Measurements from ENCODE around the gene EIPR1.
"Not testable (repeated sequence)": the region's sequence is repeated elsewhere in the genome, so short reads cannot be mapped to it uniquely, and the experiment has no call there.

Gene EIPR1

DNA sequence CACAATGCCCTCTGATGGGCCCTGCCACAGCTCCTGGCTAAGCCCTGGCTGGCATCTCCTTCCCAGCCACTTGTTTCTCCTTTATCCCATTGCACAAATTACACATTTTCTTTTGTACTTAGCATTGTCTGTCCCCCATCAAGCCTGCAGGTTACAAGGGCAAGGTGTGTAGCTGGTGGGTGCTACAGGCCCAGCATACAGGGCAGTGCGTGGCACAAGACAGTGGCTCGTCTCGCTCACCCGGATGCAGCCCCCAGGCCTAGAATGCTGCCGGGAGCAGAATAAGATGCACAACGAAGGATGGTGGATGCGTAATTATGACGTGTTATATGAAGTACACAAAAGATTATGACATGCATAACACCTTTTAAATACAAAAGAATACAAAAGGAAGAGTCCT lies 87.6 kb downstream of the EIPR1 start:
- ATAC-seq, result no peak
- no peak for TF ChIP-seq OSR1 (CRISPR knock-in tag; IDR thresholded peaks at IDR 0.05)
- TF ChIP-seq, protein P1, sequence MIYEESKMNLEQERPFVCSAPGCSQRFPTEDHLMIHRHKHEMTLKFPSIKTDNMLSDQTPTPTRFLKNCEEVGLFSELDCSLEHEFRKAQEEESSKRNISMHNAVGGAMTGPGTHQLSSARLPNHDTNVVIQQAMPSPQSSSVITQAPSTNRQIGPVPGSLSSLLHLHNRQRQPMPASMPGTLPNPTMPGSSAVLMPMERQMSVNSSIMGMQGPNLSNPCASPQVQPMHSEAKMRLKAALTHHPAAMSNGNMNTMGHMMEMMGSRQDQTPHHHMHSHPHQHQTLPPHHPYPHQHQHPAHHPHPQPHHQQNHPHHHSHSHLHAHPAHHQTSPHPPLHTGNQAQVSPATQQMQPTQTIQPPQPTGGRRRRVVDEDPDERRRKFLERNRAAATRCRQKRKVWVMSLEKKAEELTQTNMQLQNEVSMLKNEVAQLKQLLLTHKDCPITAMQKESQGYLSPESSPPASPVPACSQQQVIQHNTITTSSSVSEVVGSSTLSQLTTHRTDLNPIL (CRISPR knock-in tag; IDR thresholded peaks at IDR 0.05; ENCODE audit: low read depth), result no peak

DNA sequence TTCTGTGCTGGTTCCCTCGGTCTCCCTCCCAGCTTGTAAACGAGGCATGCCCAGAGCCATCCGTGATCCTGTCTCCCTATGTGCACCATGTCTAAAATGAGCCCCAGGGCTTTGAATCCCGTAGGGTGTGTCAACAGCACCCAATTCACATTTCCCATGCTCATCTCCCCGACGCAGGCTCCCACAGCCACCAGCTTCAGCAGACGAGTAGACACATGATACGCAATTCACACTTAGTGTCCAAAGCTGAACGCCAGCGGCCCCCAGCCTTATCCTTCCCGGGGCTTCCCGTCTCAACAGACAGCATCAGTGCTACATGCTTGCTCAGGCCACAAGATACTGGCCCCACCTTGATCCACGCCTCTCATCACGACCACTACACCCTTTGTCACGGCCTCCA lies 88.1 kb downstream of the EIPR1 start:
- TF ChIP-seq, protein P2, sequence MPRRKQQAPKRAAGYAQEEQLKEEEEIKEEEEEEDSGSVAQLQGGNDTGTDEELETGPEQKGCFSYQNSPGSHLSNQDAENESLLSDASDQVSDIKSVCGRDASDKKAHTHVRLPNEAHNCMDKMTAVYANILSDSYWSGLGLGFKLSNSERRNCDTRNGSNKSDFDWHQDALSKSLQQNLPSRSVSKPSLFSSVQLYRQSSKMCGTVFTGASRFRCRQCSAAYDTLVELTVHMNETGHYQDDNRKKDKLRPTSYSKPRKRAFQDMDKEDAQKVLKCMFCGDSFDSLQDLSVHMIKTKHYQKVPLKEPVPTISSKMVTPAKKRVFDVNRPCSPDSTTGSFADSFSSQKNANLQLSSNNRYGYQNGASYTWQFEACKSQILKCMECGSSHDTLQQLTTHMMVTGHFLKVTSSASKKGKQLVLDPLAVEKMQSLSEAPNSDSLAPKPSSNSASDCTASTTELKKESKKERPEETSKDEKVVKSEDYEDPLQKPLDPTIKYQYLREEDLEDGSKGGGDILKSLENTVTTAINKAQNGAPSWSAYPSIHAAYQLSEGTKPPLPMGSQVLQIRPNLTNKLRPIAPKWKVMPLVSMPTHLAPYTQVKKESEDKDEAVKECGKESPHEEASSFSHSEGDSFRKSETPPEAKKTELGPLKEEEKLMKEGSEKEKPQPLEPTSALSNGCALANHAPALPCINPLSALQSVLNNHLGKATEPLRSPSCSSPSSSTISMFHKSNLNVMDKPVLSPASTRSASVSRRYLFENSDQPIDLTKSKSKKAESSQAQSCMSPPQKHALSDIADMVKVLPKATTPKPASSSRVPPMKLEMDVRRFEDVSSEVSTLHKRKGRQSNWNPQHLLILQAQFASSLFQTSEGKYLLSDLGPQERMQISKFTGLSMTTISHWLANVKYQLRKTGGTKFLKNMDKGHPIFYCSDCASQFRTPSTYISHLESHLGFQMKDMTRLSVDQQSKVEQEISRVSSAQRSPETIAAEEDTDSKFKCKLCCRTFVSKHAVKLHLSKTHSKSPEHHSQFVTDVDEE (CRISPR knock-in tag; IDR thresholded peaks at IDR 0.05), result no peak
- ATAC-seq, result no peak

DNA sequence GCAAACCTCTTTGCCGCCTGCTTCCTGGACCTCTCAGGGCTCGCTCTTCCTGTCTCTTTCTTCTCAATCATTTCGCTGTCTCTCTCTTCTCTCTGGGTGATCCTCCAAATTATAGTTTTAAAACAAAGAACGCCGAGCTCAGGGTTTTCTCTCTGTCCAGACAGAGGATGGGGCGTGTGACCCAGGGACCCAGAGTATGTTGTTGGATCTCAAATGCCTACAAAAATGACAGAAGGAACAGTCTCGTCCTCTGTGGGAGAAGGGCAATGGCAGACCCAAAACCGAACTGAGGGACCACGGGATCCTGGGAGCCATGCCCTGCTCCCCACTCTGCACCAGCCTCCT lies 88.5 kb downstream of the EIPR1 start:
- no peak for ATAC-seq
- no peak for TF ChIP-seq BACH2 (CRISPR knock-in tag; IDR thresholded peaks at IDR 0.05; ENCODE audit: borderline replicate concordance)
- TF ChIP-seq ZFP3 (CRISPR knock-in tag; IDR thresholded peaks at IDR 0.05), result no peak
- no peak for TF ChIP-seq OSR1 (CRISPR knock-in tag; IDR thresholded peaks at IDR 0.05)
- TF ChIP-seq, protein P3, sequence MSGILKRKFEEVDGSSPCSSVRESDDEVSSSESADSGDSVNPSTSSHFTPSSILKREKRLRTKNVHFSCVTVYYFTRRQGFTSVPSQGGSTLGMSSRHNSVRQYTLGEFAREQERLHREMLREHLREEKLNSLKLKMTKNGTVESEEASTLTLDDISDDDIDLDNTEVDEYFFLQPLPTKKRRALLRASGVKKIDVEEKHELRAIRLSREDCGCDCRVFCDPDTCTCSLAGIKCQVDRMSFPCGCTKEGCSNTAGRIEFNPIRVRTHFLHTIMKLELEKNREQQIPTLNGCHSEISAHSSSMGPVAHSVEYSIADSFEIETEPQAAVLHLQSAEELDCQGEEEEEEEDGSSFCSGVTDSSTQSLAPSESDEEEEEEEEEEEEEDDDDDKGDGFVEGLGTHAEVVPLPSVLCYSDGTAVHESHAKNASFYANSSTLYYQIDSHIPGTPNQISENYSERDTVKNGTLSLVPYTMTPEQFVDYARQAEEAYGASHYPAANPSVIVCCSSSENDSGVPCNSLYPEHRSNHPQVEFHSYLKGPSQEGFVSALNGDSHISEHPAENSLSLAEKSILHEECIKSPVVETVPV (CRISPR knock-in tag; IDR thresholded peaks at IDR 0.05), result no peak

DNA sequence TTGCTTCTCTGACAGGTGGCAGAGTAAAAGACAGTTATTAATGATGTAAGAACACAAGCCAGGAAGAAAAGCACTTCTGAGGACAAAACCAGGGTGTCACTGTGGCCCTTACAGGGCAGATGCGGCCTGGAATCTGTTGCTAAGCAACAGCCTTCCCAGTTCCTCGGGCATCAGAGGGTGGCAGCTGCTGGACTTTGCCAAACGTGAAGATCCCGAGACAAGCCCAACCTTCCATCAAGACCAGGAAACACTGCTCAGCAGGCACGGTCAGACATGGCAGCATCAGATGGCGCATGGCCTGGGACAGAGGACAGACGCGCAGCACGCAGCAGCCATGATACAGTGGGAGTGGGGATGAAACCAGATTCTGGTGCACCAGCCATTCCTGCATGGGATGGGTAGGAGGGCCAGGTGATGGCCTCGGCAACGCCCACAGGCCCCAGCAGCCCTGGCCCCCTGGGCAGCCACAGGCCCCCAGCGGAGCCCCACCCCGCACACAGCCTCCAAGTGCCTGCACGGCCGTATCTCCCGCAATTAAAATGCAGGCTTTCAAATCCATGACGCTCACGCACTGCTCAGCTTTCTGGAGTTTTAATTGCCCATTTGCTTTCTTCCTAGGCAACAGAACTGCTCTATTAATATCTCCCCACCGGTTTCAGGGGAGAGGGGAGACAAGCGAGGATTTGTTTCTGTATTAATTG lies 89.0 kb downstream of the EIPR1 start:
- no peak for ATAC-seq
- TF ChIP-seq ARNTL (CRISPR knock-in tag; IDR thresholded peaks at IDR 0.05; ENCODE audit: borderline replicate concordance, low read depth) (no peak), ESRRG (CRISPR knock-in tag; IDR thresholded peaks at IDR 0.05) (no peak), ZNF8 (CRISPR knock-in tag; IDR thresholded peaks at IDR 0.05) (no peak)
- TF ChIP-seq, protein P4, sequence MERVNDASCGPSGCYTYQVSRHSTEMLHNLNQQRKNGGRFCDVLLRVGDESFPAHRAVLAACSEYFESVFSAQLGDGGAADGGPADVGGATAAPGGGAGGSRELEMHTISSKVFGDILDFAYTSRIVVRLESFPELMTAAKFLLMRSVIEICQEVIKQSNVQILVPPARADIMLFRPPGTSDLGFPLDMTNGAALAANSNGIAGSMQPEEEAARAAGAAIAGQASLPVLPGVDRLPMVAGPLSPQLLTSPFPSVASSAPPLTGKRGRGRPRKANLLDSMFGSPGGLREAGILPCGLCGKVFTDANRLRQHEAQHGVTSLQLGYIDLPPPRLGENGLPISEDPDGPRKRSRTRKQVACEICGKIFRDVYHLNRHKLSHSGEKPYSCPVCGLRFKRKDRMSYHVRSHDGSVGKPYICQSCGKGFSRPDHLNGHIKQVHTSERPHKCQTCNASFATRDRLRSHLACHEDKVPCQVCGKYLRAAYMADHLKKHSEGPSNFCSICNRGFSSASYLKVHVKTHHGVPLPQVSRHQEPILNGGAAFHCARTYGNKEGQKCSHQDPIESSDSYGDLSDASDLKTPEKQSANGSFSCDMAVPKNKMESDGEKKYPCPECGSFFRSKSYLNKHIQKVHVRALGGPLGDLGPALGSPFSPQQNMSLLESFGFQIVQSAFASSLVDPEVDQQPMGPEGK (CRISPR knock-in tag; IDR thresholded peaks at IDR 0.05; ENCODE audit: borderline replicate concordance), result no peak

DNA sequence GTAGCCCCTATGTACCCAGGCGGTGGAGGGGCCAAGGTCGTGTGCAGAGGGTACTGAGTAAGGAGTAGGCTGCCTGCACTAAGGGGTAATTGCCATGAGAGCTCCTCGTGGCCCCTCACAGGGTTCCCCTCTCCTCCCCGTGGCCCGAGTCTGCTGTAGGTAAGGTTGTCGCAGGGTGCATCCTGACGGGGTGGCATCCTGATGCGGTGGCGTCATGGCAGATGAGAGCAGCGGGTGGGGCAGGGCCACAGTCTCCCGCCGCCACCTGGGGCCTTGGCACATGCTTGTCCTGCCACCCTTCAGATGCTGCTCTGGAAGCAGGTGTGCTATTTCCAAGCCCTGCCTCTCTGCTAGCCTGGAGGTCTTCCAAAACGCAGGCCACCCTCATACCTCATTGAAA lies 89.7 kb downstream of the EIPR1 start:
- no peak for TF ChIP-seq ZFP30 (CRISPR knock-in tag; IDR thresholded peaks at IDR 0.05)
- TF ChIP-seq TCF4 (CRISPR knock-in tag; IDR thresholded peaks at IDR 0.05; ENCODE audit: borderline replicate concordance), result no peak
- TF ChIP-seq, protein P3 (CRISPR knock-in tag; IDR thresholded peaks at IDR 0.05), result no peak
- no peak for TF ChIP-seq ARNTL (CRISPR knock-in tag; IDR thresholded peaks at IDR 0.05; ENCODE audit: borderline replicate concordance, low read depth)
- TF ChIP-seq, protein P5, sequence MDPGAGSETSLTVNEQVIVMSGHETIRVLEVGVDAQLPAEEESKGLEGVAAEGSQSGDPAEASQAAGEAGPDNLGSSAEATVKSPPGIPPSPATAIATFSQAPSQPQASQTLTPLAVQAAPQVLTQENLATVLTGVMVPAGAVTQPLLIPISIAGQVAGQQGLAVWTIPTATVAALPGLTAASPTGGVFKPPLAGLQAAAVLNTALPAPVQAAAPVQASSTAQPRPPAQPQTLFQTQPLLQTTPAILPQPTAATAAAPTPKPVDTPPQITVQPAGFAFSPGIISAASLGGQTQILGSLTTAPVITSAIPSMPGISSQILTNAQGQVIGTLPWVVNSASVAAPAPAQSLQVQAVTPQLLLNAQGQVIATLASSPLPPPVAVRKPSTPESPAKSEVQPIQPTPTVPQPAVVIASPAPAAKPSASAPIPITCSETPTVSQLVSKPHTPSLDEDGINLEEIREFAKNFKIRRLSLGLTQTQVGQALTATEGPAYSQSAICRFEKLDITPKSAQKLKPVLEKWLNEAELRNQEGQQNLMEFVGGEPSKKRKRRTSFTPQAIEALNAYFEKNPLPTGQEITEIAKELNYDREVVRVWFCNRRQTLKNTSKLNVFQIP (CRISPR knock-in tag; IDR thresholded peaks at IDR 0.05; ENCODE audit: borderline replicate concordance, low read depth), result no peak
- no peak for ATAC-seq

DNA sequence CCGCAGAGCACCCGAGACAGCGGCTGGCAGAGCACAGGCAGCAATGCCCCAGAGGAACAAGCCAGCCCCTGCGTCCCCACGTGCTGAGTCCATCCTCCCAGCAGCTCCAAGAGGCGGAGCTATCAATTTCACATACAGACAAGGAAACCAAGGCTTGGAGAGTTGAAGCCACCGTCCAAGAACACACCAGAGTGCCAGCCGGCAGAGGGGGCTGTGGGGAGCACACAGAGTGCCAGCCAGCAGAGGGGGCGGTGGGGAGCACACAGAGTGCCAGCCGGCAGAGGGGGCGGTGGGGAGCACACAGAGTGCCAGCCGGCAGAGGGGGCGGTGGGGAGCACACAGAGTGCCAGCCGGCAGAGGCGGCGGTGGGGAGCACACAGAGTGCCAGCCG lies 91.0 kb downstream of the EIPR1 start:
- not testable (repeated sequence) for ATAC-seq
